Effector memory CD8-positive, alpha-beta T cell (primary cell): Measurements from ENCODE around the gene CDKAL1.
A peak's percentile ranks its signal among the peaks of the same experiment; 100 is the strongest.
"Not testable (repeated sequence)": the region's sequence is repeated elsewhere in the genome, so short reads cannot be mapped to it uniquely, and the experiment has no call there.

Experiments used
- ATAC-seq: fragments of 150-1000 bp; cut with Tn5 transposase; replicated peaks from 2 replicates; pipeline ENCODE4 v1.10.0; 2021; ENCODE audit warnings: mild to moderate bottlenecking, moderate library complexity
- DNase-seq, 3 experiments: peaks; one replicate each; pipeline ENCODE4 v3.0.0; 2021
- H3K27ac Mint-ChIP-seq, 2 donors: one replicate each; pipeline ENCODE4 v1.8.0; 2022; ENCODE audit warnings: mild to moderate bottlenecking in 2 of 2, mixed read lengths in 2 of 2, moderate library complexity in 2 of 2
- H3K27me3 Mint-ChIP-seq, 2 donors: one replicate each; pipeline ENCODE4 v1.8.0; 2022; ENCODE audit warnings: mixed read lengths in 2 of 2
- H3K36me3 Mint-ChIP-seq: one replicate; pipeline ENCODE4 v1.8.0; 2022; ENCODE audit warnings: mild to moderate bottlenecking, moderate library complexity, mixed read lengths; ENCODE audit not compliant: insufficient read depth
- H3K4me1 Mint-ChIP-seq, 2 donors: one replicate each; pipeline ENCODE4 v1.8.0; 2022; ENCODE audit warnings: low read depth in 2 of 2, mixed read lengths in 2 of 2
- H3K4me3 Mint-ChIP-seq, 2 donors: one replicate each; pipeline ENCODE4 v1.8.0; 2022; ENCODE audit warnings: mild to moderate bottlenecking in 2 of 2, mixed read lengths in 2 of 2, moderate library complexity in 2 of 2
- H3K9me3 Mint-ChIP-seq, 2 donors: one replicate each; pipeline ENCODE4 v1.8.0; 2022; ENCODE audit warnings: mixed read lengths in 2 of 2

The CDKAL1 gene

GRCh38 chr6:20642441-20642840 is 108.2 kb downstream of the CDKAL1 start:
- H3K36me3 Mint-ChIP-seq = peaks cover 4% of the 10 kb centered on the region
- no peak overlapping the region for H3K27ac Mint-ChIP-seq
- no peaks in the 10 kb centered on the region for H3K27me3 Mint-ChIP-seq
- peaks cover 0 to 1% of the 10 kb centered on the region in 2 donors for H3K4me1 Mint-ChIP-seq
- H3K4me3 Mint-ChIP-seq = no peak overlapping the region
- H3K9me3 Mint-ChIP-seq = no peaks in the 10 kb centered on the region
- ATAC-seq (no peak), DNase-seq (no peak)

GRCh38 chr6:20644667-20645370 is 110.6 kb downstream of the CDKAL1 start:
- ATAC-seq (no peak), DNase-seq (no peak)
- Mint-ChIP-seq H3K9me3 (peaks cover 0 to 2% of the 10 kb centered on the region in 2 donors), H3K27me3 (no peaks in the 10 kb centered on the region), H3K4me1 (peaks cover 1 to 7% of the 10 kb centered on the region in 2 donors), H3K4me3 (no peak overlapping the region), H3K36me3 (peaks cover 6% of the 10 kb centered on the region), H3K27ac (no peak overlapping the region)

- not testable (repeated sequence) for DNase-seq, H3K4me1 Mint-ChIP-seq, H3K4me3 Mint-ChIP-seq, H3K36me3 Mint-ChIP-seq, H3K27me3 Mint-ChIP-seq, H3K27ac Mint-ChIP-seq, ATAC-seq, H3K9me3 Mint-ChIP-seq
Observed at GRCh38 chr6:20645572-20645971, 111.3 kb downstream of the CDKAL1 start.

- peaks cover 2 to 14% of the 10 kb centered on the region in 2 donors for H3K4me1 Mint-ChIP-seq
- no peak overlapping the region for H3K4me3 Mint-ChIP-seq
- H3K36me3 Mint-ChIP-seq = peaks cover 8% of the 10 kb centered on the region
- ATAC-seq (no peak), DNase-seq (no peak)
- peaks cover 0 to 2% of the 10 kb centered on the region in 2 donors for H3K9me3 Mint-ChIP-seq
- H3K27ac Mint-ChIP-seq = no peak overlapping the region
- H3K27me3 Mint-ChIP-seq = no peaks in the 10 kb centered on the region
Observed at GRCh38 chr6:20647585-20647984, 113.3 kb downstream of the CDKAL1 start.

- peaks cover 17% of the 10 kb centered on the region for H3K36me3 Mint-ChIP-seq
Observed at GRCh38 chr6:20649696-20650470, 115.6 kb downstream of the CDKAL1 start.

GRCh38 chr6:20652299-20653084 is 118.2 kb downstream of the CDKAL1 start:
- DNase-seq = no peak
- H3K4me3 Mint-ChIP-seq = no peak overlapping the region
- peaks cover 7 to 25% of the 10 kb centered on the region in 2 donors for H3K4me1 Mint-ChIP-seq
- H3K36me3 Mint-ChIP-seq = peaks cover 17% of the 10 kb centered on the region
- no peaks in the 10 kb centered on the region for H3K27me3 Mint-ChIP-seq
- ATAC-seq = no peak
- H3K27ac Mint-ChIP-seq = no peak overlapping the region
- peaks cover 0 to 2% of the 10 kb centered on the region in 2 donors for H3K9me3 Mint-ChIP-seq

More at GRCh38 chr6:20649696-20650470, 115.6 kb downstream of the CDKAL1 start:
- not testable (repeated sequence) for DNase-seq, H3K4me3 Mint-ChIP-seq, ATAC-seq, H3K27ac Mint-ChIP-seq, H3K27me3 Mint-ChIP-seq, H3K9me3 Mint-ChIP-seq
- H3K4me1 Mint-ChIP-seq = peaks cover 4 to 20% of the 10 kb centered on the region in 2 donors

GRCh38 chr6:20653085-20653479 is 118.8 kb downstream of the CDKAL1 start:
- no peak for ATAC-seq
- Mint-ChIP-seq H3K4me3 (no peak overlapping the region), H3K4me1 (peaks cover 7 to 25% of the 10 kb centered on the region in 2 donors), H3K27me3 (no peaks in the 10 kb centered on the region), H3K36me3 (peaks cover 17% of the 10 kb centered on the region), H3K9me3 (peaks cover 0 to 2% of the 10 kb centered on the region in 2 donors), H3K27ac (no peak overlapping the region)
- no peak for DNase-seq

- Mint-ChIP-seq H3K27me3 (no peaks in the 10 kb centered on the region), H3K36me3 (peaks cover 10% of the 10 kb centered on the region), H3K9me3 (no peaks in the 10 kb centered on the region), H3K27ac (no peak overlapping the region), H3K4me3 (no peak overlapping the region), H3K4me1 (peaks cover 10 to 27% of the 10 kb centered on the region in 2 donors)
- DNase-seq (no peak), ATAC-seq (no peak)
Observed at GRCh38 chr6:20655317-20655716, 121.1 kb downstream of the CDKAL1 start.

- peaks cover 10% of the 10 kb centered on the region for H3K36me3 Mint-ChIP-seq
- no peak overlapping the region for H3K27ac Mint-ChIP-seq
- DNase-seq = no peak
- no peak overlapping the region for H3K4me3 Mint-ChIP-seq
- no peaks in the 10 kb centered on the region for H3K27me3 Mint-ChIP-seq
- no peak for ATAC-seq
- H3K9me3 Mint-ChIP-seq = no peaks in the 10 kb centered on the region
- H3K4me1 Mint-ChIP-seq = peaks cover 12 to 27% of the 10 kb centered on the region in 2 donors
Observed at GRCh38 chr6:20657274-20657800, 123.1 kb downstream of the CDKAL1 start.

- Mint-ChIP-seq H3K36me3 (peaks cover 10% of the 10 kb centered on the region), H3K27me3 (no peaks in the 10 kb centered on the region), H3K4me3 (no peak overlapping the region), H3K27ac (no peak overlapping the region), H3K4me1 (peaks cover 13 to 31% of the 10 kb centered on the region in 2 donors), H3K9me3 (no peaks in the 10 kb centered on the region)
- no peak for DNase-seq
- ATAC-seq = no peak
Observed at GRCh38 chr6:20658053-20658452, 123.8 kb downstream of the CDKAL1 start.

GRCh38 chr6:20658516-20658915 is 124.3 kb downstream of the CDKAL1 start:
- Mint-ChIP-seq H3K27me3 (no peaks in the 10 kb centered on the region), H3K36me3 (peaks cover 7% of the 10 kb centered on the region), H3K27ac (no peak overlapping the region), H3K4me3 (no peak overlapping the region), H3K4me1 (peaks cover 13 to 35% of the 10 kb centered on the region in 2 donors), H3K9me3 (no peaks in the 10 kb centered on the region)
- ATAC-seq = no peak
- DNase-seq = no peak

- DNase-seq (no peak), ATAC-seq (no peak)
- no peaks in the 10 kb centered on the region for H3K9me3 Mint-ChIP-seq
- H3K27me3 Mint-ChIP-seq = no peaks in the 10 kb centered on the region
- no peak overlapping the region for H3K4me3 Mint-ChIP-seq
- no peak overlapping the region for H3K27ac Mint-ChIP-seq
- H3K36me3 Mint-ChIP-seq = peaks cover under 1% of the 10 kb centered on the region
- peaks cover 11 to 28% of the 10 kb centered on the region in 2 donors for H3K4me1 Mint-ChIP-seq
Observed at GRCh38 chr6:20660534-20660933, 126.3 kb downstream of the CDKAL1 start.

- H3K4me3 Mint-ChIP-seq = no peak overlapping the region
- DNase-seq = no peak
- no peaks in the 10 kb centered on the region for H3K27me3 Mint-ChIP-seq
Observed at GRCh38 chr6:20661721-20662120, 127.5 kb downstream of the CDKAL1 start.

More at GRCh38 chr6:20661721-20662120, 127.5 kb downstream of the CDKAL1 start:
- Mint-ChIP-seq H3K36me3 (peaks cover 2% of the 10 kb centered on the region), H3K9me3 (no peaks in the 10 kb centered on the region), H3K4me1 (peaks cover 11 to 23% of the 10 kb centered on the region in 2 donors), H3K27ac (peak overlapping the region in 1 of 2 donors; percentile 20)
- no peak for ATAC-seq
